ENCODE measurements around the gene VIL1. TPM values are rescaled to one million over a fixed set of nuclear protein-coding genes. Genes with fewer than 3 reads are reported as not detected.

VIL1 gene
- total and polyA plus RNA-seq, 2 of the 4 experiments (the other 2 are of a cell fraction): not detected

- no peak overlapping the region for H3K4me2 ChIP-seq (ENCODE audit: low read depth, low read length)
- no peak overlapping the region for H3K4ac ChIP-seq (ENCODE audit: low read depth, low read length)
- H3K14ac ChIP-seq (replicated peaks; ENCODE audit: low read depth, low read length): no peak overlapping the region
- H3K9me3 ChIP-seq (ENCODE audit: control insufficient read depth, insufficient read depth, low read length): no peaks in the 10 kb centered on the region
- ATAC-seq (ENCODE audit: low read depth) (no peak), DNase-seq (no peak)
- H4K5ac ChIP-seq (ENCODE audit: low read depth, low read length): no peak overlapping the region
- TF ChIP-seq CHD1 (IDR thresholded peaks at IDR 0.05; ENCODE audit: low read depth, low read length) (no peak), FOS (IDR thresholded peaks at IDR 0.05; ENCODE audit: low read depth, low read length) (no peak), CEBPB (IDR thresholded peaks at IDR 0.05; ENCODE audit: low read depth, low read length) (no peak), NFE2L2 (IDR thresholded peaks at IDR 0.05; ENCODE audit: low read depth, low read length) (no peak), CTCF (conservative IDR thresholded peaks at IDR 0.05; ENCODE audit: low read depth, low read length) (no peak), SMC3 (IDR thresholded peaks at IDR 0.05; ENCODE audit: low read depth, low read length) (no peak), RCOR1 (IDR thresholded peaks at IDR 0.05; ENCODE audit: insufficient replicate concordance, low read length) (no peak), MAFK (IDR thresholded peaks at IDR 0.05; ENCODE audit: low read depth, low read length) (no peak), RFX5 (IDR thresholded peaks at IDR 0.05; ENCODE audit: low read depth, low read length) (no peak), RAD21 (IDR thresholded peaks at IDR 0.05; ENCODE audit: low read length) (no peak), BHLHE40 (IDR thresholded peaks at IDR 0.05; ENCODE audit: low read depth, low read length) (no peak), MAZ (IDR thresholded peaks at IDR 0.05; ENCODE audit: borderline replicate concordance, low read depth, low read length) (no peak), USF2 (IDR thresholded peaks at IDR 0.05; ENCODE audit: low read depth, low read length) (no peak), ELK1 (IDR thresholded peaks at IDR 0.05; ENCODE audit: borderline replicate concordance, low read depth, low read length) (no peak), MXI1 (IDR thresholded peaks at IDR 0.05; ENCODE audit: borderline replicate concordance, low read depth, low read length) (no peak), POLR2A (IDR thresholded peaks at IDR 0.05; ENCODE audit: low read depth, low read length) (no peak)
- no peak overlapping the region for H3K4me3 ChIP-seq (ENCODE audit: insufficient read depth, low read depth, low read length)
- no peak overlapping the region for H3K27ac ChIP-seq (ENCODE audit: insufficient read depth, low read length)
- BruUV-seq (replicated peaks): no TSS peak
- no peak overlapping the region for H2BK20ac ChIP-seq (ENCODE audit: low read depth, low read length)
- dilution Hi-C loops (cut with HindIII; ENCODE audit: low sequenced_read_pairs, unreplicated experiment): no loop called here
- H2AK5ac ChIP-seq (ENCODE audit: low read depth, low read length): no peak overlapping the region
- in situ Hi-C loops (cut with MboI; ENCODE audit: low sequenced_read_pairs): no loop called here
- H3K23ac ChIP-seq (ENCODE audit: low read depth, low read length): no peak overlapping the region
- ChIA-PET POLR2A (ENCODE audit: unreplicated experiment) (no interaction called here), CTCF (no interaction called here)
- H2BK15ac ChIP-seq (ENCODE audit: low read depth, low read length): no peak overlapping the region
- no peak overlapping the region for H2BK5ac ChIP-seq (ENCODE audit: low read depth, low read length, poor library complexity, severe bottlenecking)
- H3K27me3 ChIP-seq (ENCODE audit: control insufficient read depth, insufficient read depth, low read length): peaks cover 14% of the 10 kb centered on the region
- H3K9me1 ChIP-seq (ENCODE audit: insufficient read depth, low read length): no peaks in the 10 kb centered on the region; the same call in 1 of the 2 replicates
- H2AFZ ChIP-seq (replicated peaks; ENCODE audit: low read length, poor library complexity): no peak overlapping the region
- H4K91ac ChIP-seq (ENCODE audit: insufficient read depth, low read depth, low read length): no peak overlapping the region
- WGBS, 2 experiments (ENCODE audit: extremely low coverage in 2 of 2, insufficient read length in 1 of 2): no CpG with 5 or more reads among the region's 2 CpGs
- no peak overlapping the region for H2BK120ac ChIP-seq (ENCODE audit: low read depth, low read length)
- no peak overlapping the region for H3K56ac ChIP-seq (ENCODE audit: extremely low read depth, insufficient read depth, low read length)
- no peaks in the 10 kb centered on the region for H3K79me1 ChIP-seq (ENCODE audit: low read depth in 1 of 2, low read length in 2 of 2)
- intact Hi-C loops (cut with micrococcal nuclease): no loop called here
- H3K36me3 ChIP-seq (ENCODE audit: control insufficient read depth, insufficient read depth, low read length): no peaks in the 10 kb centered on the region
- no peak overlapping the region for H2AK9ac ChIP-seq (replicated peaks; ENCODE audit: low read depth, low read length, poor library complexity)
- no peaks in the 10 kb centered on the region for H4K20me1 ChIP-seq (ENCODE audit: insufficient read depth, low read length)
- no peak overlapping the region for H3K18ac ChIP-seq (ENCODE audit: low read depth, low read length)
- no peaks in the 10 kb centered on the region for H3K4me1 ChIP-seq (ENCODE audit: control insufficient read depth, insufficient read depth, low read length)
- no peak overlapping the region for H3K9ac ChIP-seq (ENCODE audit: low read depth, low read length)
- no peak overlapping the region for H4K8ac ChIP-seq (ENCODE audit: low read depth in 2 of 2, low read length in 2 of 2)
Observed at GRCh38 chr2:218421027-218421426, 2.1 kb downstream of the VIL1 start.
